SK-N-MC (cell line): Measurements from ENCODE around the gene SHROOM3.

Experiments used
- EZH2 ChIP-seq: fragments of 200-600 bp; sonication (generic); IDR thresholded peaks from one replicate; pipeline ENCODE4 v1.6.1; 2017; ENCODE audit warnings: antibody characterized with exemption
- POLR2AphosphoS5 ChIP-seq: IDR thresholded peaks from 2 replicates; pipeline ENCODE4 v1.6.1; 2012; ENCODE audit warnings: mild to moderate bottlenecking, low read depth, low read length, borderline replicate concordance

DNA sequence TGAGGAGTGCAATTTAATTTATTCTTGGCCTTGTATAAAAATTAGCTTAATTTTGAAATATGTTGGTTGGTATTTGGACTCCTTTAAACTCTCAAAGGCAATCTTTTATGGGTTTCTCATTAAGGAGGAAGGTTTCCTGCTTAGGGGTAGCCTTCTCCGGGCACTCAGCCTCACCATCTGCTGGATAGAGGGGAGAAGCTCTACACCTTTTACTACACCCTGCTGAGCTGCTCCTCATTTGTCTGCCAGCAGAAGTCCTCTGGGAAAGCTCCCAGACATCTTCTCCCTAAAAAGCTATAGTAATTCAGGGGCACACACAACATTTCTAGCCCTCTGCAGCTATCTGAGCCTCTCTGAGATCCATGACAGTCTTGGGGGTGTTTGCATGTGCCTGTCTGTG lies 283.8 kb downstream of the SHROOM3 start:
- TF ChIP-seq POLR2AphosphoS5 (no peak), EZH2 (no peak)
